HG03097 (cell line): ENCODE data around the gene SCARB1.
"Not testable (repeated sequence)": the region's sequence is repeated elsewhere in the genome, so short reads cannot be mapped to it uniquely, and the experiment has no call there.

Source experiments
- ATAC-seq: cut with Tn5 transposase; IDR thresholded peaks from one replicate; pipeline ENCODE4 v1.9.1; 2021; ENCODE audit not compliant: unreplicated experiment, low FRiP score

The SCARB1 gene, protein sequence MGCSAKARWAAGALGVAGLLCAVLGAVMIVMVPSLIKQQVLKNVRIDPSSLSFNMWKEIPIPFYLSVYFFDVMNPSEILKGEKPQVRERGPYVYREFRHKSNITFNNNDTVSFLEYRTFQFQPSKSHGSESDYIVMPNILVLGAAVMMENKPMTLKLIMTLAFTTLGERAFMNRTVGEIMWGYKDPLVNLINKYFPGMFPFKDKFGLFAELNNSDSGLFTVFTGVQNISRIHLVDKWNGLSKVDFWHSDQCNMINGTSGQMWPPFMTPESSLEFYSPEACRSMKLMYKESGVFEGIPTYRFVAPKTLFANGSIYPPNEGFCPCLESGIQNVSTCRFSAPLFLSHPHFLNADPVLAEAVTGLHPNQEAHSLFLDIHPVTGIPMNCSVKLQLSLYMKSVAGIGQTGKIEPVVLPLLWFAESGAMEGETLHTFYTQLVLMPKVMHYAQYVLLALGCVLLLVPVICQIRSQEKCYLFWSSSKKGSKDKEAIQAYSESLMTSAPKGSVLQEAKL

DNA sequence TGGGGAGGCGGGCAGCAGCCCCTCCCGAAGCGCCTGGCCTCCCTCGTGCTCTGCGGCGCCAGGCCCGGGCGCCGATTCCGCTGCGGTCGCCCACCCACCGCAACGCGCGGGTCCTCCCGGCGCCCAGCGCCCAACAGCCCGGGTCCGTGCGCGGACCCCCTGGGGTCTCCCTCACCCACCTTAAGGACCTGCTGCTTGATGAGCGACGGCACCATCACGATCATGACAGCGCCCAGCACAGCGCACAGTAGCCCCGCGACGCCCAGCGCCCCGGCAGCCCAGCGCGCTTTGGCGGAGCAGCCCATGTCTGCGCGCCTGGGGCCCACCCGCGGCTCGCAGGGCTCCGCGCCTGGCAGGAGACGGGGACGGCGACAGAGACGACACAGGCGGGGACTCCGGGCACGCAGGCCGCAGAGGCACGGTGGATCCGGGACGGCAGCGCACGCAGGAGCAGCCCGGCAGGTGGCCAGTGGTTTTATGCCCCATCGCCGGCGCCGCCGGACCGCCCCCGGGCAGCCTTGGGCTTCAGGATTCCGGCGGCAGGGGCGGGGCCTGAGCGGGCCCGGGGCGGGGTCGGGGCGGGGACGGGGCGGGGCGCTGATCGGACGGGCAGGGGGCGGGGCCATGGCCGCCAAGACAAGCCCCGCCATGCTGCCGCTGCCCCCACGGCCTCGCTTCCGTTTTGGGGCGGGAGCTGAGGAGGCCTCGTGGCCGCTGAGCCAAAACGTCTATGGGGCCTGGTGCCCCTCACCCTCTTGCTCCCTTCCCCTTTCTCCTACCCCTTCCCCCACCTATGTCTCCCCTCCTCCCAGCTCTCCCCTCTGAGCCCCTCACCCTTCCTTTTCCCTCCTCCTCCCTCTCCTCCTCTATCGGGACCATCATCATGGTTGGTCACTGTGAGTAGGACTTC, at the start of gene SCARB1:
SCARB1 (minus strand) TSS at position 449 of the 910 bp plus-strand sequence; CDS start at position 305, 144 bp downstream.
- peak; percentile 64 for ATAC-seq

DNA sequence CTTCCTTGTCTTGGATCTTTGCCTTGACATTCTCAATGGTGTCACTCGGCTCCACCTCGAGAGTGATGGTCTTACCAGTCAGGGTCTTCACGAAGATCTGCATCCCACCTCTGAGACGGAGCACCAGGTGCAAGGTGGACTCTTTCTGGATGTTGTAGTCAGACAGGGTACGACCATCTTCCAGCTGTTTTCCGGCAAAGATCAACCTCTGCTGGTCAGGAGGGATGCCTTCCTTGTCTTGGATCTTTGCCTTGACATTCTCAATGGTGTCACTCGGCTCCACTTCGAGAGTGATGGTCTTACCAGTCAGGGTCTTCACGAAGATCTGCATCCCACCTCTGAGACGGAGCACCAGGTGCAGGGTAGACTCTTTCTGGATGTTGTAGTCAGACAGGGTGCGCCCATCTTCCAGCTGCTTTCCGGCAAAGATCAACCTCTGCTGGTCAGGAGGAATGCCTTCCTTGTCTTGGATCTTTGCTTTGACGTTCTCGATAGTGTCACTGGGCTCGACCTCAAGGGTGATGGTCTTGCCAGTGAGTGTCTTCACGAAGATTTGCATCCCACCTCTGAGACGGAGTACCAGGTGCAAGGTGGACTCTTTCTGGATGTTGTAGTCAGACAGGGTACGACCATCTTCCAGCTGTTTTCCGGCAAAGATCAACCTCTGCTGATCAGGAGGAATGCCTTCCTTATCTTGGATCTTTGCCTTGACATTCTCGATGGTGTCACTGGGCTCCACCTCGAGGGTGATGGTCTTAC, 49.0 kb upstream of the SCARB1 start:
- ATAC-seq = not testable (repeated sequence)

DNA sequence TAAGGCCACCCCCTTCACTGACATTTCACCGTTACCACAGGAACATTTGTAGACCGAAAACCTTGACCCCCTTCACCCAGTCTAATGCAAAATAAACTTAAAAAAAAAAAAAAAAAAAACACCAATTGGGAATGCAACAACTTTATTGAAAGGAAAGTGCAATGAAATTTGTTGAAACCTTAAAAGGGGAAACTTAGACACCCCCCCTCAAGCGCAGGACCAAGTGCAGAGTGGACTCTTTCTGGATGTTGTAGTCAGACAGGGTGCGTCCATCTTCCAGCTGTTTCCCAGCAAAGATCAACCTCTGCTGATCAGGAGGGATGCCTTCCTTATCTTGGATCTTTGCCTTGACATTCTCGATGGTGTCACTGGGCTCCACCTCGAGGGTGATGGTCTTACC, 47.9 kb upstream of the SCARB1 start:
- ATAC-seq = not testable (repeated sequence)

DNA sequence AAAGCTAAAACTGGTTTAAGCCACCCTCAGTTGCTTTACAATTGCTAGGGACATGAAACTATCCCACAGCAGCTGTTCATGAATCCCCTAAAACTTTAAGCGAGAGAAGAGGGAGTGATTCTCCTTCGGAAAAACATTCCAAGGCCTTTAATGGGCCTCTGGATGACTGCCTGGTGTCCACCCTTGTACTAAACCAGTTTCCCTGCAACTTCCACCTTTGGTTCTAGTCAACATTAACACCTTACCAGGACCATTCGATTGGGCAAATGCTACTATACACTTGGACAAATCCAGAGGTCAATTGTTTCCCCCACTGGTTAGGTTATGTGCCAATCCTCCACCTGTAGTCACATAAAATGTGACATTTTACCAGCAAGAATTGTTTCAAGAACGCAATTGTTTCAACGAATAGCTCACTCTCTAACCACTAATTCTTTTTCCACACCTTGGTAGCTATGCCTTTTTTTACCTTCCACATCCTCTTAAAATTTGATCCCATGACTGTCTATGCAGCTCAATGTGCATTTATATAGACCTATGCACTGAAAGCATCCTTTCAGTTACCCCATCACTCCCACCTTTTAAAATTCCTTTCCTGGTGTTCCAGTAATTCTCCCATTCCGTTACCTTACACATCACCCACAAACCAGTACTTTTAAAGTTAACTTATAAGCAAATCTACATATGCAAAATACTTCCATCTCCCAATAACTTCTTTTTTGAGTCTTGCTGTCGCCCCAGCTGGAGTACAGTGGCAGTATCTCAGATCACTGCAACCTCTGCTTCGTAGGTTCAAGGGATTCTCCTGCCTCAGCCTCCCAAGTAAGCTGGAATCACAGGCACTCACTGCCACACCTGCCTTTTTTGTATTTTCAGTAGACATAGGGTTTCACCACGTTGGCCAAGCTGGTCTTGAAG, 47.2 kb upstream of the SCARB1 start:
- ATAC-seq = no peak

DNA sequence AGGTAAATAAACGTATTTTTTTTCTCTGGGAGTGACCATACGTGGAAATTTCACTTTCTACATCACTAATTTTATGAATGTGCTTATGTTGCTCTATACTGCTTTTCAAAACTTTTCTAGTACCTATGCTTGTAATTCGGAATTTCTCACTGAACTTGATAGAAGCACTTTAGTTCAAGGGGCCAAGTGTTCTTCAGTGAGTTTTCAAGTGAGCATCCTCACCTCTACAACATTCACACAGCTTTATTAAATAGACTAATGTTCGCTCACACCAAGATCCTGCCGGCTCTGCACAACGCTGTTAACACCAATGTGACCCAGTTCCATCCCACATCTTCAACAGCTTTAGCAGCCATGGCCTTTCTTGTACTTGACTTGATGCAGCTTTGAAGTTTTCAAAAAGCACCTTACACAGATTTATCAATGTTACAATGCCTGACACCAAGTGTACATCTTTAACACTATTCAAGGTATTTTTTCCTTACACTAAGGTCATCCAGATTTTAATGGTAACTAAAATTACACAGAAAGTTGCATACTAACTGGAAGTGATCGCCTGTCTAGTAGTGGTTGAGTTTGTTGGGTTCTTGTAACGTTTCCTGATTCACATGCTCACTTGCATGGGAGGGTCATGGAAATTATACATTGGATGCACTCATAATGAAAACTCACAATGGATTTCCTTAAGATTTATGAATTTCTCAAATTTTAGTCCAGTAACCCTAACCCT, 46.3 kb upstream of the SCARB1 start:
- no peak for ATAC-seq

DNA sequence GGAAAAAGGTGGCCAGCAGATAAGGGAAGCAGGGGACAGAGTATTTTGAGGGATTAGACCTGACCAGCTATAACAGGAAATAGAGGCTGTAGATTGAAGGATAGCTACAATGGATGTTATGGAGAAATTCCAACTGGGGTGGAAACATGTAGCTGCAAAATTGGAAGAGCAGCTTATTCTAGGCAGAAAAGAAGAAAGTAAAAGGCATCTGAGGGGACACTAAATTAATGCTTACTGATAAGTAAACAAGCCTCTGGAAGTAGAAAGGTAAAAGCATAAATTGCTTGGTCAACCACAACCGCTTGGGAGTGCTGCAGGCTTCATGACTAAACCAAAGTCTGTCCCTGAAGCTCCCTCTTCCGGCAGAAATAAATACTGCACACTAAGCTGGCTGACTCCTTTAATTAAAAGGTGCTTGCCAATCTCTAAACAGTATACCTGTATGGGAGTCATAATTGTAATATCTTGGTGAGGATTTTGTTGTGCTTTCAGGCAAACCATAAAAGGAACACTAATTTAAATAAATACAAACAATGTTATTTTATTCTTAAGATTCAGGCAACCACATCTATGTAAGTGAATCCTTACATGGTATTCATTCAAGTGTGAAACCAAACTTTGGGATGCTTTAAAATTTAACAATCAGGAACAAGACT, 43.1 kb upstream of the SCARB1 start:
- peak; percentile 51 for ATAC-seq

DNA sequence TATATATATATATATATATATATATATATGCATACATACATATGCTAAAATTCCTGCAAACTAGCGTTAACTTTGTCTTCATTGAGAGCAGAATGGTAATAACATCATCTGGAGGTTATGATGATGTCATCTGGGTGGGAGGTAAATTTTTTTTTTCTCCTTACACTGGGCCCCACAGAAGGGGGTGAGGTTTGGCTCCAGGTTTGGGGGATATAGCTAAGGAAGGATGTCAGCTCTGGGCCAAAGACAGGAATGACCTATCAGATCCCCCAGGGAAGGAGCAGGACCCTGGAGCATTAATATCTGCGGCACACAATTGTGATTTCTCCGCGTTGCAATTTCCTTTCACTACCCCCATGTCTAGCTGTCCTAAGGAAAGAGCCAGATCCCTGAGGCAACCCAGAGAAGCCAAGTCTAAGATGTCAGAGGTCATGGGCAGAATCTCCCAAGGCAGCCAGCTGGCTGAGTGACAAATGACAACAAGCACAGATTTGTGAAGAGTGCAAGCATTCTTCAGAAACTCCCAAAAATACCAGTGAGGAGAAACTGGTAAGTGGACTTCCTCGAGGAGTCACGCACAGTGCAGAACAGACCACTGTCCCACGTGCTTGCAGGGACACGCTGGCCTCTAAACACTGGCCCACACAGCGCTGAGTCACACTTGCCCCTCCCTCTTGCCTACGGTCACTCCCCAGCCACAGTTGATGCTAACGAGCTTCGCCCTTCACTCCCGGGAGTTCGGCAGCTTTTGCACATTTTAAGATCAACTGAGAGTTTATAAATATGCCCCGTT, 40.8 kb upstream of the SCARB1 start:
- ATAC-seq = no peak

DNA sequence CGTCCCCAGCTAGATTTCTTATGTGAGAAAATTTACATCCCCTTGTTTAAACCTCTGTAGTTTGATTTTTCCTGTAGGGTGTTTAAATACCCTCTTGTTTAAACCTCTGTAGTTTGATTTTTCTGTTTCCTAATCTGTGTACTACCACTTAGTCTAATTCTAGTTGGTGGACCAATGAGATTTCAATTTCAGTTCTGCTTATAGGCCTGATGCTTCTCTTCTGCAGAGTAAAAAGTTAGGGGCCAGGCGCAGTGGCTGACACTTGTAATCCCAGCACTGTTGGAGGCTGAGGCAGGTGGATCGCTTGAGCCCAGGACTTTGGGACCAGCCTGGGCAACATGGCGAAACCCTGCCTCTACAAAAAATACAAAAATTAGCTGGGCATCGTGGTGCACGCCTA, 39.3 kb upstream of the SCARB1 start:
- no peak for ATAC-seq

DNA sequence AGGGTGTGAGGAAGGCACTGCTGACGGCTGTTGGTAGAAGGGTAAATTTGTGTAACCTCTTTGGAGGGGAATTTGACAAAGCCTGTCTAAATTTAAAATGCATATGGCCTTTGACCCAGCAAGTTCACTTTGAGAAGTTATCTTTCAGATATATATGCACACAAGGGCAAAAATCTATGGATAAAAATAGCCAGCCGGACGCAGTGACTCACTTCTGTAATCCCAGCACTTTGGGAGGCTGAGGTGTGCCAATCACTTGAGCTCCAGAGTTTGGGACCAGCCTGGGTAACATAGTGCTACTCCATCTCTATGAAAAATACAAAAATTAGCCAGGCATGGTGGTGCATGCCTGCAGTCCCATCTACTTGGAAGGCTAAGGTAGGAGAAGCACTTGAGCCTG, 37.3 kb upstream of the SCARB1 start:
- no peak for ATAC-seq

DNA sequence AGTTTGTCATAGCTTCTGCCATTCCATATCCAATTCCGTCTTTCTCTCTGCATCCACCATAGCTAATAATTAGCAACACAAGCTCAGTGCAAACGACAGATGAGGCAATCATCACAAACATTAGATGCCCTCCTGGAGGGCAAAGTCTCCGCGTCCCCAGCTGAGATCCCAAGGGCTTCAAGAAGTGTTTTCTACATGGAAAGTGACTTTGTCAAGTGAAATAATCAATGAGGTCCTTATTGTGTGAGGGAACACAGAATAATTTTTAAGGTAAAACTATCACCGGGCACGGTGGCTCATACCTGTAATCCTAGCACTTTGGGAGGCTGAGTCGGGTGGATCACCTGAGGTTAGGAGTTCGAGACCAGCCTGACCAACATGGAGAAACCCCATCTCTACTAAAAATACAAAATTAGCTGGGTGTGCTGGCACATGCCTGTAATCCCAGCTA, 36.7 kb upstream of the SCARB1 start:
- ATAC-seq = not testable (repeated sequence)

DNA sequence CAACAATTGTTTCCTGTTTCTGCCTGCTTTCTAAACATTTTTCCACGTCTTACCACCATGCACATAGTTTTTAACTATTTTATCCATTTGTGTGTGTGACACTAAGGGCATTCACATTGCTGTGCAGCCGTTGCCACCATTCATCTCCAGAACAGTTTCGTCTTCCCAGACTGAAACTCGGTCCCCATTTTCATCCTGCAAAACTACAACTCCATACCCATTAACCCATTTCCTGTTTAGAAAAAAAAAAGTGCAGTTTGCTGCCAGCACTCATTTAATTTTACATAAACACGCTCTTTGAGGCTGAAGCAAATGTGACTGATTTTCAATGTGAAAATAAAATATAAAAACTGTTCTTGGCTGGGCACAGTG, 35.2 kb upstream of the SCARB1 start:
- no peak for ATAC-seq

DNA sequence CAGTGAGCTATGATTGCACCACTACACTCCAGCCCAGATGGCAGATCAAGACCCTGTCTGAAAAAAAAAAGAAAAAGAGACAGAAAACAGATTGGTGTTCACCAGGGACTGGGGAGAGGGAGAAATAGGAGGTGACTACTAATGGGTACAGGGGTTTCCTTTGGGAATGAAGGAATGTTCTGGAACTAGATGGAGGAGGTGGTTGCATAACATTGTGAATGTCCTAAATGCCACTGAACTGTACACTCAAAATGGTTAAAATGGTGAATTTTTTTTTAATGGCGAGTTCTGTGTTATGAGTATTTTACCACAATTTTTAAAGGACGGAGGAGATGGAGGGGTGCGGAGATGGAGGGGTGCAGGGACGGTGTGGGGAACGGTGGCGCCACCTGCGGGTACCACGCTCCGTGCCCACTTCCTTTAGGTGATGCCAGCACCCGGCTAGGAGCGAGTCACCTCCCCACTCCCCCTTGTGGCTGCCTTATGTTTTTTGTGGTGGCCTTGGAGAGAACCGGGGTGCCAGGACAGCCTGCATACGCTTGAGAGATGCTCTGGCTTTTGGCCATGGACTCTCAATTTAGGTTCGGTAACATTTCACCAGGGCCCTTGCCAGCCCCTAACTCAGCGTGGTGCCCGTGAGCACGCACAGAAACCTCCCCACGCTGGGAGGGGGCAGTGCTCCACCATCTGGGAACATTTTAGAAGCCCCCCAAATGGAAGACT, 34.7 kb upstream of the SCARB1 start:
- peak; percentile 50 for ATAC-seq

DNA sequence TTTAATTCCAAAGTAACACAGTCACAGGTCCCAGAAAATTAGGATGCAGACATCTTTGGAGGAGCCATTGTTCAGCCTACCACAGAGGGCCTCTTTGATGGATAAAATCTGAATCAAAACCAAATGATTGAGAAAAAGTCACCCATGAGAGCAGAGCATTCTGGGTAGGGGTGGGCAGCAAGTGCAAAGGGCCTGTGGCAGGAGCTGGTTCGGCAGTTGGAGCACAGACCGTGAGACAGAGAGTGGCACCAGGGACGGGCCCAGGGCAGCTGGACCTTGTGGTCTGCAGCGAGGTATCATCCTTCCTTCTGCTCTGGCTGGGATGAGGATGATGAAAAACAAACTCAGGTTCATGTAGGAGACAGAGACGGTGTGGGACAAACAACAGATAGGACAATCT, 32.8 kb upstream of the SCARB1 start:
- ATAC-seq = no peak

DNA sequence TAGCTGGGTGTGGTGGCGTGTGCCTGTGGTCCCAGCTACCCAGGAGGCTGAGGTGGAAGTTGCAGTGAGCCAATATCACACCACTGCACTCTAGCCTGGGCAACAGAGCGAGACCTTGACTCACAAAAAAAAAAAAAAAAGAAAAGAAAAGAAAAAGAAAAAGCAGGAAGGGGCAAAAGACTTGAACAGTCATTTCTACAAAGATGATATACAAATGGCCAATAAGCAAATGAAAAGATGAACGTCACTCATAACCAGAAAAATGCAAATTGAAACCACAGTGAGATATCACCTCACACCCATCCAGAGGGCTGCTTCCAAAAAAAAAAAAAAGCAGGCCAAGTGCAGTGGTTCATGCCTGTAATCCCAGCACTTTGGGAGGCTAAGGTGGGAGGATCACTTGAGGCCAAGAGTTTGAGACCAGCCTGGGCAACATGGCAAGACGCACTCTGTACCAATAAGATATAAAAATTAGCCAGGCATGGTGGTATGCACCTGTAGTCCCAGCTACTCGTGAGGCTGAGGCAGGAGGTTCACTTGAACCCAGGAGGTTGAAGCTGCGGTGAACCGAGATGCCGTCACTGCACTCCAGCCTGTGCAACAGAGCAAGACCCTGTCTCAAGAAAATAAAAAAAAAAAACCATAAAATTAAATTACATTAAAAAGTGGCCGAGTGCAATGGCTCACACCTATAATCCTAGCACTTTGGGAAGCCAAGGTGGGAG, 30.3 kb upstream of the SCARB1 start:
- no peak for ATAC-seq

DNA sequence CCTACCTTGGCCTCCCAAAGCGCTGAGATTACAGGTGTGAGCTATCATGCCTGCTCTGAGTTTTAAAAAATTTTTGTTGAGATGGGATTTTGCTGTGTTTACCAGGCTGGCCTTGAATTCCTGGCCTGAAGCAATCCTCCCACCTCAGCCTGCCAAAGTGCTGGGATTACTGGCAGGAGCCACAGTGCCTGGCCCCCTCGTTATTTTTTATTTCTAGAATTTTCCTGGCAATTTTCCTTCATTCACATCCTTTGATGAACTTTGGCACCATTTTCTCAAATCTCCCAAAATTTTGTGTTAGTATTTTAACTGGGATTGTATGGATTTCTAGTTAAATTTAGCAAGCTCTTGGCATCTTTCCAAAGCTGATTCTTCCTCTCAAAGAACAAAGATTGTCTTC, 24.6 kb upstream of the SCARB1 start:
- ATAC-seq = no peak

DNA sequence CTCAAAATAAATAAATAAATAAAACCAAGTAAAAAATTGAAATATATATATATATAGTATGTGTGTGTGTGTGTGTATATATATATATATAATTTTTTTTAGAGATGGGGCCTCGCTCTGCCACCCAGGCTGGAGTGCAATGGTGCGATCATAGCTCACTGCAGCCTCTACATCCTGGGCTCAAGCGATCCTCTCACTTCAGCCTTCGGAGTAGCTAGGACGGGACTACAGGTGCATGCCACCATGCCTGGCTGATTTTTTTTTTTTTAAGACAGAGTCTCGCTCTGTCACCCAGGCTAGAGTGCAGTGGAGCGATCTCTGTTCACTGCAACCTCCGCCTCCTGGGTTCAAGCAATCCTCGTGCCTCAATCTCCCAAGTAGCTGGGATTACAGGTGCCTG, 24.1 kb upstream of the SCARB1 start:
- ATAC-seq = not testable (repeated sequence)
